SK-N-MC (cell line): ENCODE measurements around the gene PHLDA2.

Source experiments
- EZH2 ChIP-seq: fragments of 200-600 bp; sonication (generic); IDR thresholded peaks from one replicate; pipeline ENCODE4 v1.6.1; 2017; ENCODE audit warnings: antibody characterized with exemption
- POLR2AphosphoS5 ChIP-seq: IDR thresholded peaks from 2 replicates; pipeline ENCODE4 v1.6.1; 2012; ENCODE audit warnings: mild to moderate bottlenecking, low read depth, low read length, borderline replicate concordance

- TF ChIP-seq POLR2AphosphoS5 (no peak), EZH2 (no peak)
Observed at GRCh38 chr11:2920343-2920742, 8.9 kb downstream of the PHLDA2 start.
